ENCODE measurements around the gene TNFRSF12A.
A peak's percentile ranks its signal among the peaks of the same experiment; 100 is the strongest.

TNFRSF12A gene

GRCh38 chr16:3017794-3018506, 2.2 kb upstream of the TNFRSF12A start, which contains the start of gene CLDN6:
Gene CLDN6, minus strand, starts transcription at chr16:3018183. Its CDS starts 2,162 bp downstream, at chr16:3016021.
- DNase-seq (ENCODE audit: extremely low read depth, low read depth), result no peak
- peak; percentile 10 for TF ChIP-seq CTCF (IDR thresholded peaks at IDR 0.05; ENCODE audit: low read depth, low read length)

- TF ChIP-seq CTCF (IDR thresholded peaks at IDR 0.05; ENCODE audit: low read depth, low read length), result no peak
- DNase-seq (ENCODE audit: extremely low read depth, low read depth), result no peak
These were observed 448 bp upstream of the TNFRSF12A start for GRCh38 chr16:3019594-3020246.

- TF ChIP-seq CTCF (IDR thresholded peaks at IDR 0.05; ENCODE audit: low read depth, low read length), result no peak
- peak; percentile 70 for DNase-seq (ENCODE audit: extremely low read depth, low read depth)
These were observed 658 bp downstream of the TNFRSF12A start for GRCh38 chr16:3020604-3021448.

GRCh38 chr16:3021449-3022207, 1.5 kb downstream of the TNFRSF12A start:
- peak; percentile 45 for TF ChIP-seq CTCF (IDR thresholded peaks at IDR 0.05; ENCODE audit: low read depth, low read length)
- no peak for DNase-seq (ENCODE audit: extremely low read depth, low read depth)

- no peak for TF ChIP-seq CTCF (IDR thresholded peaks at IDR 0.05; ENCODE audit: low read depth, low read length)
- DNase-seq (ENCODE audit: extremely low read depth, low read depth), result peak; percentile 89
These were observed 2.1 kb downstream of the TNFRSF12A start for GRCh38 chr16:3022208-3022683.

- no peak for DNase-seq (ENCODE audit: extremely low read depth, low read depth)
- no peak for TF ChIP-seq CTCF (IDR thresholded peaks at IDR 0.05; ENCODE audit: low read depth, low read length)
These were observed 2.7 kb downstream of the TNFRSF12A start for GRCh38 chr16:3022684-3023414.

Measured in AG09319 (cell line).